ENCODE results near the gene DNAJB4.

DNA sequence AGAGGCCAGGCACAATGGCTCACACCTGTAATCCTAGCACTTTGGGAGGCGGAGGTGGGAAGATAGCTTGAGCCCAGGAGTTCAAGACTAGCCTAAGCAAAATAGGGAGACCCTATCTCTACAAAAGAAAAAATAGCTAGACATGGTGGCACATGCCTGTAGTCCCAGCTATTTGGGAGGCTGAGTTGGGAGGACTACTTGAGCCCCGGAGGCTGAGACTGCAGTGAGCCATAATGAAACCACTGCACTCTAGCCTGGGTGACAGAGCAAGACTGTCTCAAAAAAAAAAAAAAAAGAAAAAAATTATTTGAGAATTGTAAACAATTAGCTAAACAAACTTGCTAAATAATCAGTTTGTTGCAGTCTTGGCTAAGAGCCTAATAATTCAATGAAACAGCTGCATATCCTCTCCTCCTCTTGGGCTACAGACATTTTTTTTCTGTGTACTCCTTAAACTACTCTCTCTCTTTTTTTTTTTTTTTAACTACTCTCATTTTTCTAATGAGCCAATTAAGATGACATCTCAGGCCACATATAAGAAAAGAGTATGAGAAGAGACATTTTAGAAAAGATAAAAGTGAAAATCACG, 10.5 kb upstream of the DNAJB4 start:
- TF ChIP-seq, protein P1, sequence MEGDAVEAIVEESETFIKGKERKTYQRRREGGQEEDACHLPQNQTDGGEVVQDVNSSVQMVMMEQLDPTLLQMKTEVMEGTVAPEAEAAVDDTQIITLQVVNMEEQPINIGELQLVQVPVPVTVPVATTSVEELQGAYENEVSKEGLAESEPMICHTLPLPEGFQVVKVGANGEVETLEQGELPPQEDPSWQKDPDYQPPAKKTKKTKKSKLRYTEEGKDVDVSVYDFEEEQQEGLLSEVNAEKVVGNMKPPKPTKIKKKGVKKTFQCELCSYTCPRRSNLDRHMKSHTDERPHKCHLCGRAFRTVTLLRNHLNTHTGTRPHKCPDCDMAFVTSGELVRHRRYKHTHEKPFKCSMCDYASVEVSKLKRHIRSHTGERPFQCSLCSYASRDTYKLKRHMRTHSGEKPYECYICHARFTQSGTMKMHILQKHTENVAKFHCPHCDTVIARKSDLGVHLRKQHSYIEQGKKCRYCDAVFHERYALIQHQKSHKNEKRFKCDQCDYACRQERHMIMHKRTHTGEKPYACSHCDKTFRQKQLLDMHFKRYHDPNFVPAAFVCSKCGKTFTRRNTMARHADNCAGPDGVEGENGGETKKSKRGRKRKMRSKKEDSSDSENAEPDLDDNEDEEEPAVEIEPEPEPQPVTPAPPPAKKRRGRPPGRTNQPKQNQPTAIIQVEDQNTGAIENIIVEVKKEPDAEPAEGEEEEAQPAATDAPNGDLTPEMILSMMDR (IDR thresholded peaks at IDR 0.05; ENCODE audit: poor library complexity) = no peak
- TF ChIP-seq EZH2 (IDR thresholded peaks at IDR 0.05; ENCODE audit: borderline replicate concordance) = no peak
